Measurements from ENCODE around the gene ORM2.

The ORM2 gene

GRCh38 chr9:114371973-114372917 is 42.6 kb downstream of the ORM2 start:
- no peak for TF ChIP-seq CTCF (IDR thresholded peaks at IDR 0.05; ENCODE audit: insufficient read depth, low read depth, low read length, missing control alignments)
- peak; percentile 47 for DNase-seq (ENCODE audit: low read depth)
- H3K4me3 ChIP-seq (ENCODE audit: low read length): no peak overlapping the region

- no peak overlapping the region for H3K4me3 ChIP-seq (ENCODE audit: low read length)
- no peak for TF ChIP-seq CTCF (IDR thresholded peaks at IDR 0.05; ENCODE audit: insufficient read depth, low read depth, low read length, missing control alignments)
- no peak for DNase-seq (ENCODE audit: low read depth)
Measured at GRCh38 chr9:114372921-114373448, 43.3 kb downstream of the ORM2 start.

GRCh38 chr9:114373960-114374730 is 44.5 kb downstream of the ORM2 start:
- TF ChIP-seq CTCF (IDR thresholded peaks at IDR 0.05; ENCODE audit: insufficient read depth, low read depth, low read length, missing control alignments): no peak
- H3K4me3 ChIP-seq (ENCODE audit: low read length): no peak overlapping the region
- no peak for DNase-seq (ENCODE audit: low read depth)

GRCh38 chr9:114374936-114375335 is 45.3 kb downstream of the ORM2 start:
- H3K4me3 ChIP-seq (ENCODE audit: low read length): no peak overlapping the region
- no peak for DNase-seq (ENCODE audit: low read depth)
- no peak for TF ChIP-seq CTCF (IDR thresholded peaks at IDR 0.05; ENCODE audit: insufficient read depth, low read depth, low read length, missing control alignments)

- no peak overlapping the region for H3K4me3 ChIP-seq (ENCODE audit: low read length)
- TF ChIP-seq CTCF (IDR thresholded peaks at IDR 0.05; ENCODE audit: insufficient read depth, low read depth, low read length, missing control alignments): no peak
- DNase-seq (ENCODE audit: low read depth): no peak
Measured at GRCh38 chr9:114375386-114376175, 45.9 kb downstream of the ORM2 start.

Data from epithelial cell of esophagus (primary cell).